ENCODE data around the gene SIGLEC10. TPM values are rescaled to one million over a fixed set of nuclear protein-coding genes. Genes with fewer than 3 reads are reported as not detected.
"Not testable (repeated sequence)": the region's sequence is repeated elsewhere in the genome, so short reads cannot be mapped to it uniquely, and the experiment has no call there.

Gene SIGLEC10, protein sequence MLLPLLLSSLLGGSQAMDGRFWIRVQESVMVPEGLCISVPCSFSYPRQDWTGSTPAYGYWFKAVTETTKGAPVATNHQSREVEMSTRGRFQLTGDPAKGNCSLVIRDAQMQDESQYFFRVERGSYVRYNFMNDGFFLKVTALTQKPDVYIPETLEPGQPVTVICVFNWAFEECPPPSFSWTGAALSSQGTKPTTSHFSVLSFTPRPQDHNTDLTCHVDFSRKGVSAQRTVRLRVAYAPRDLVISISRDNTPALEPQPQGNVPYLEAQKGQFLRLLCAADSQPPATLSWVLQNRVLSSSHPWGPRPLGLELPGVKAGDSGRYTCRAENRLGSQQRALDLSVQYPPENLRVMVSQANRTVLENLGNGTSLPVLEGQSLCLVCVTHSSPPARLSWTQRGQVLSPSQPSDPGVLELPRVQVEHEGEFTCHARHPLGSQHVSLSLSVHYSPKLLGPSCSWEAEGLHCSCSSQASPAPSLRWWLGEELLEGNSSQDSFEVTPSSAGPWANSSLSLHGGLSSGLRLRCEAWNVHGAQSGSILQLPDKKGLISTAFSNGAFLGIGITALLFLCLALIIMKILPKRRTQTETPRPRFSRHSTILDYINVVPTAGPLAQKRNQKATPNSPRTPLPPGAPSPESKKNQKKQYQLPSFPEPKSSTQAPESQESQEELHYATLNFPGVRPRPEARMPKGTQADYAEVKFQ
- total RNA-seq (0.85 TPM), polyA plus RNA-seq (10.6 TPM)

DNA sequence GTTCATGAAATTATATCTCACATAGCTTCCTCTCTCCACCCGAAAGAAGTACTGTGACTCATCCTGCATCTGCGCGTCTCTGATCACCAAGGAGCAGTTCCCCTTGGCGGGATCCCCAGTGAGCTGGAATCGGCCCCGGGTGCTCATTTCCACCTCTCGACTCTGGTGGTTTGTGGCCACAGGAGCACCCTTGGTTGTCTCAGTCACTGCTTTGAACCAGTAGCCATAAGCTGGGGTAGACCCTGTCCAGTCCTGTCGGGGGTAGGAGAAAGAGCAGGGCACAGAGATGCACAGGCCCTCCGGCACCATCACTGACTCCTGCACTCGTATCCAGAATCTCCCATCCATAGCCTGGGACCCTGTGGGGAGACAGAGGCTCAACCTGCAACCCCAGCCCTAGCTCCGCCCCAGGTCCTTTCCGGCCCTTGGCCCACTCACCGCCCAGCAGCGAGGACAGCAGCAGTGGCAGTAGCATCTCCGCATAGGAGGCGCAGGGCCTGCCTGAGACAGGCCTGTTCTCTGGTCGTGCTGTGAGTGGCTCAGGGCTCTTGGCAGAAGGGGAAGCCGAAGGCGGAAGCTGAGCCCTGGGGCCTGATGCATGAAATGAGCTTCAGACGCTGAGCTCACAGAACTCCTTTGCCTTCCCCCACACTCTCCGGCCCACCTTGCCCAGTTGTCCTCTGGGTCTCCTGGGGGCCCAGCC lies at the start of gene SIGLEC10:
TSS of gene SIGLEC10 (minus strand) at position 536 of the 703 bp plus-strand sequence. CDS start at position 475, 61 bp downstream.
- Histone ChIP-seq H3K27ac (ENCODE audit: low read depth) (no peak within 1 kb of the TSS), H3K4me1 (ENCODE audit: insufficient read depth) (no peaks in the 10 kb centered on the region), H3K4me3 (ENCODE audit: low read depth, low read length) (no peak within 1 kb of the TSS), H3K36me3 (ENCODE audit: insufficient read depth) (no peaks in the 10 kb centered on the region)
- no peak for DNase-seq (ENCODE audit: extremely low spot score)
- 54% methylated on average over 21 of the region's 21 CpGs for WGBS

DNA sequence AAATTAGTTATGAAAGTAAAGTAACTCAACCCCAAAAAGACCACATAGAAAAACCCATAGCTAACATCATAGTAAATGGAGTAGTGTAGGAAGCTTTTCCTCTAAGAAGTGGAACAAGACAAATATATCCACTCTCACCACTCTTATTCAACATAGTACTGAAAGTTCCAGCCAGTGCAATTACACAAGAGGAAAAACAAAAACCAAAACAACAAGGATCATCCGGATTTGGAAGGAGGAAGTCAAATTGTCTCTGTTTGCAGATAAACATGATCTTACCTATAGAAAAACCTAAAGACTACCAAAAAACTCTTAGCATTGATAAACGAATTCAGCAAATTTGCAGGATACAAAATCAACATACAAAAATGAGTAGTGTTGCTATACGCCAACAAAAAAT lies 49.3 kb upstream of the SIGLEC10 start:
- Histone ChIP-seq H3K27ac (ENCODE audit: low read depth) (no peak overlapping the region), H3K4me3 (ENCODE audit: low read depth, low read length) (no peak overlapping the region), H3K36me3 (ENCODE audit: insufficient read depth) (no peaks in the 10 kb centered on the region), H3K4me1 (ENCODE audit: insufficient read depth) (no peaks in the 10 kb centered on the region)
- 47% methylated on average over 3 of the region's 3 CpGs for WGBS
- DNase-seq (ENCODE audit: extremely low spot score) = no peak

DNA sequence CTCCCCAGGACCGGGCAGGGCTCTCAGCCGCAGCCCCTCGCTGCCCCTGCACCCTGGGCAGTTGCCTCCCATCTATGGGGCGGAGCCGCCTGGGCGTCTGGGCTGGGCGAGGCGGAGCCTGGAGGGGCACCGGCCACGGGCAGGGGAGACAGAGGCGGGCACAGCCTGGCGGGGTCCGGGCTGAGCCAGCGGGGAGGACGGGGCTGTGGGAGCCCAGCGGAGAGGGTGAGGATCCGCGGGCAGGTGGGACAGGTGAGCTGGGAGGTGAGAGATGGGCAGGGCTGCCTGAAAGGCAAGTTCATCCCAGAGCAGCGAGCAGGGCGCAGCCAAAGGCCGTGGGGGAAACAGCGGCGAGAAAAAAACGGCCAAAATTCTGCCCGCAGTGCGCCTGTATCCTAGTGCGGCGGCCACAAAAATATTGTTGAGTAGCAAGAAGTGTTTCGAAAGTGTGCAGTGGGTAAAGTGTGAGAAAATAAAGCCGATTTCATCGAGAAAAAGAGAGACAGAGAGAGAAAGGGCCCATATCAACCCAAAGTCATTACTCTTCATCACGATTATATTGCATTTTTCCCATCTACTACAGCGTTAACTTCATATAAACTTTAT lies 46.6 kb upstream of the SIGLEC10 start:
- H3K27ac ChIP-seq (ENCODE audit: low read depth); H3K4me3 ChIP-seq (ENCODE audit: low read depth, low read length); DNase-seq (ENCODE audit: extremely low spot score); H3K4me1 ChIP-seq (ENCODE audit: insufficient read depth); H3K36me3 ChIP-seq (ENCODE audit: insufficient read depth): not testable (repeated sequence)
- WGBS = 23% methylated on average over 14 of the region's 33 CpGs

DNA sequence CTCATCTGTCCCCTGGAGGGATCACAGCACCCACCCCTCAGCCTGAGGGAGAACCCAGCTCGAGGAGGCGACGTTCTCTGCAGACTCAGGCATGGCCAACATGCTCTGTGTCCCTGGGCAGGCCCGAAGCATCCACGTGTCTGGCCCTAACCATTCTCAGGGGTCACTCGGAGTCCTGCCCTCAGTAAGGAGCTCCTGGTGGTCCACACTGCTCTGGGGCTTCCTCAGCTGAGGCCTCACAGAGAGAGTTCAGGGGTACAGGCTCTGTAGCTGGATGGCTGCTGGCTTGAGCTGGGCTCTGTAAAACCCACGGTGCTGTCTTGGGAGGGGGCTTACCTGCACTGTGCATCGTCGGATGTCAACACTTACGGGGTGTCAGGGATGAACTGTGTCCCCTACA lies 45.2 kb upstream of the SIGLEC10 start:
- no peak overlapping the region for H3K4me3 ChIP-seq (ENCODE audit: low read depth, low read length)
- no peak for DNase-seq (ENCODE audit: extremely low spot score)
- WGBS = 71% methylated on average over 10 of the region's 10 CpGs
- H3K36me3 ChIP-seq (ENCODE audit: insufficient read depth) = no peaks in the 10 kb centered on the region
- no peaks in the 10 kb centered on the region for H3K4me1 ChIP-seq (ENCODE audit: insufficient read depth)
- H3K27ac ChIP-seq (ENCODE audit: low read depth) = no peak overlapping the region

DNA sequence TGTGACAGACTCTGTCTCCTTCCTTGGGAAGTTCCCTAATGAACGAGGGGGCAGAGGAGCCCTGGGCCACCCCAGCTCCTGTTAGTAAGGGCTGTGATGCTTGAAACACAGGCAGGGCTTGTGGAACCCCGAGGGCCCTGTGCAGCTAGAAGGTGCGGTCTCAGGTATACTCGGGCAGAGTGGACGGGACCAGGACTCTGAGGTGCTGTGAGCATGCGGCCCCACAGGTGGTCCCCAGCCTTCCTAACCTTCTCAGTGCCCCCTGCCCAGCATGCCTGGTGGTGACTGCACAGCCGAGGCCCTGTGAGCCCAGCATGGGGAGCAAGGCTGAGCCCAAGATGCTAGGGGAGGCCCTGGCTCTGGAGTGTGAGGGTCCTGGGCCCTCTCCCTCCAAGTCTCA lies 44.8 kb upstream of the SIGLEC10 start:
- H3K27ac ChIP-seq (ENCODE audit: low read depth) = no peak overlapping the region
- no peak for DNase-seq (ENCODE audit: extremely low spot score)
- WGBS = 79% methylated on average over 7 of the region's 7 CpGs
- H3K4me3 ChIP-seq (ENCODE audit: low read depth, low read length) = no peak overlapping the region
- H3K4me1 ChIP-seq (ENCODE audit: insufficient read depth) = no peaks in the 10 kb centered on the region
- no peaks in the 10 kb centered on the region for H3K36me3 ChIP-seq (ENCODE audit: insufficient read depth)

DNA sequence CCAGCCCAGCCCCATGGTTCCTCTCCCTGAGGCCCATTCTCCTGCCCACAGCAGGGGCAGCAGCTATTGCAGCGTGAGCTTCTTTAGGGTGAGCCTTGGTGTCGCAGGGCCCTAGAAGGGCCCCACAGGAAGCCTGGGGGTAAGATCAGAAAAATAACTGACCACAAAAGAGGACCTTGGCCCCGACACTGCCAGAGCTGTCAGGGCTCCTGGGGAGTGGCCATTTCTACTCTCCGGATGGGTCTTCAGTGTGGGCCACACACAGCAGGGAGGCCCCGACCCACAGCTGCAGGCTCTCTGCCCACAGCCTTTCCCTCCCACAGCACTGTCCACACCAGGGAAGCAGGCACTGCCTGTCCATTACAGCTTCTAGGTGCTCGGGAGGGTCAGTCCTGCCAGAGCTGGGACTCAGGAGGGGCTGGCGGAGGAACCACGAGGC lies 44.3 kb upstream of the SIGLEC10 start:
- 64% methylated on average over 8 of the region's 8 CpGs for WGBS
- no peak for DNase-seq (ENCODE audit: extremely low spot score)
- H3K4me1 ChIP-seq (ENCODE audit: insufficient read depth) = no peaks in the 10 kb centered on the region

DNA sequence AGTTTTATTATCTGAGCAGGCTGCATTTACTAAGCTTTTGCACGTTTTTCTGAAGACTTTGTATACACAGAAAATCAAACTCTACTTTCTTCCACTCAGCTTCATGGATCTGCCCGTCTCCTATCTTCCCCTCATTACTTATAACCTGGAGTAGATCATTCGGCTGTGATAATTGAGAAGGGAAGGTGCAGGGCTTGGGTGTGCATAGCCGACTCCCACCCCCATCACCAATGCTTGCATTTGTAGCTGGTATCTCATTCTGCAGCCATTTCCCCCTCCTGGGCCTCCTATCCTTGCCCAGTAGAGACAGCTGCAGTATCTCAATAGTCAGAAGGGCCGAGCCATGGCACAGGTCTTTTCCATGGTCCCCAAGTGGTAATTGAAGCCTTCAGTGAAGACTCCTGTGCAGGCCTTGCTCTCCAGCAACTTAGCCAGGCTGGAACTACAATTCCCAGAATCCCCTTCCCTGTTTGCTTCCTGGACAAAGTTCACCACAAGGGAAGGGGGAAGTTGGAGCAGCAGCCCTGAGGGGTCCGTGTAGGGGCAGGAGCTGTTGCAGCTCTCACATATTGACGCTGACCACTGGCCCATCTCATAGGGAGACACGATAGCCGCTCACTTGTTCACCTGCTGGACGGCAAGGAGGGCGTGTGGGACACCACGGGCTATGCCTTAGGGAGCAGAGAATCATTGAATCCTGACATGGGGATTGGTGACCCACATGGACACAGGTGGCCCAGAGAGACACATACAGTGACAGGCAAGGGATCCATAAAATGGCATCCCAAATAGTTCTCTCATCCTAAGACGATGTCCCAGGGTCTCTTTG lies 42.9 kb upstream of the SIGLEC10 start:
- H3K27ac ChIP-seq (ENCODE audit: low read depth) = no peak overlapping the region
- WGBS = 55% methylated on average over 13 of the region's 13 CpGs

More for the DNA sequence above, 44.3 kb upstream of the SIGLEC10 start:
- no peaks in the 10 kb centered on the region for H3K36me3 ChIP-seq (ENCODE audit: insufficient read depth)
- H3K27ac ChIP-seq (ENCODE audit: low read depth) = no peak overlapping the region
- H3K4me3 ChIP-seq (ENCODE audit: low read depth, low read length) = no peak overlapping the region

DNA sequence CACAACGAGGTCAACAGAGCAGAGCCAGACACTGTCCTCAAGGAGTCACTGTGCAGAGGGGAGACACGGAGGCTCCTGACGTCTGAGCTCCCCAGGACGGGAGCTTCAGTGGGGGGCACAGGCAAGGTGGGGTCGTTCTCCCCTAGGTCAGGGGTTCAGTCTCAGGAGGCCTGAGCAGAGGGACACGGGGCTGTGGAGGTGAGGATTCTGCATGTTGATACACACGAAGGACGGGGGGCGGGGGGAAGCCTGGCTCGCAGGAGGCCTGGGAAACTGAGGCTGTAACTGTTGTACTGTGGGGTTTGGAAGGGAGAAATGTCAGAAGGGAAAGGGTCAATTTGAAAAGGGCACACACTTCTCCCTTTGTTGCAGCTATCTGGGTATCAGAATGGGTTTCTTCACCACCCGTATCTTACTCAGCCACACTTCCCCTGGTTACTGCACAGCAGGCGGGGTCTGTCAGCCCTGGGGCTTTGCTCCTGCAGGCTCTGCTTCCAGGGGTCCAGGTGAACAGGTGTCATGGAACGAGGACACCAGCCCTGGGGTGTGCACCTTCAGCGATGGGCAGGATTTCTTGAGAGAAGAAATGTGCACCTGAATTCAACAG lies 41.6 kb upstream of the SIGLEC10 start:
- H3K4me3 ChIP-seq (ENCODE audit: low read depth, low read length) = no peak overlapping the region
- no peaks in the 10 kb centered on the region for H3K4me1 ChIP-seq (ENCODE audit: insufficient read depth)
- WGBS = 76% methylated on average over 14 of the region's 14 CpGs
- H3K27ac ChIP-seq (ENCODE audit: low read depth) = no peak overlapping the region
- H3K36me3 ChIP-seq (ENCODE audit: insufficient read depth) = no peaks in the 10 kb centered on the region
- DNase-seq (ENCODE audit: extremely low spot score) = no peak

More for the DNA sequence above, 42.9 kb upstream of the SIGLEC10 start:
- Histone ChIP-seq H3K36me3 (ENCODE audit: insufficient read depth) (no peaks in the 10 kb centered on the region), H3K4me1 (ENCODE audit: insufficient read depth) (no peaks in the 10 kb centered on the region), H3K4me3 (ENCODE audit: low read depth, low read length) (no peak overlapping the region)
- no peak for DNase-seq (ENCODE audit: extremely low spot score)

DNA sequence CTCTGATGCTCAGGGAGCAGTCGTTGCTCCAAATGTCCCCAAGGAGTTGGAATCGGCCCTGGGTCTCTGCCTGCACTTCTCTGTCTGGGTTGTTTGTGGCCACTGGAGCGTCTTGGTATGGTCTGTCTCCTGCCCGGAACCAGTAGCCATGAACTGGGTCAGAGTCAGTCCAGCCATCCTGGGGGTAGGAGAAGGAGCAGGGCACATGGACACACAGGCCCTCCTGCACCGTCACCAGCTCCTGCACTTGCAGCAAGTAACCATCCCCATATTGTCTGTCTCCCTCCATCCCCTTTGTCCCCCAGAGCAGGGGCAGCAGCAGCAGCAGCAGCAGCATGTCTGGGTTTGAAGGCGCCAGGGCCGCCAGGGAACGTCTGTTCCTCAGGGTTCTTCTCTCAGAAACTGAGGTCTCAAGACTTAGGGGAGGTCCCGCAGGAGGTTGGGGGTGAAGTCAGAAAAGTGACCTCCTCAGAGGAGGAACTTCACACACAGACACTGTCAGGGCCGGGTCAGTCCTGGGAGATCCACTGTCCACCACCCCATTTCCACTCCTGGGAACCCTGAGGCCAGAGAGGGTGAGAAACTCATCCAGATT lies 40.7 kb upstream of the SIGLEC10 start, which contains the start of gene SIGLEC8:
TSS of gene SIGLEC8 (minus strand) at position 404 of the 595 bp plus-strand sequence. CDS start at position 337, 67 bp downstream.
- DNase-seq (ENCODE audit: extremely low spot score) = no peak
- Histone ChIP-seq H3K4me3 (ENCODE audit: low read depth, low read length) (no peak within 1 kb of the TSS), H3K36me3 (ENCODE audit: insufficient read depth) (no peaks in the 10 kb centered on the region), H3K4me1 (ENCODE audit: insufficient read depth) (no peaks in the 10 kb centered on the region), H3K27ac (ENCODE audit: low read depth) (no peak within 1 kb of the TSS)
- WGBS = 62% methylated on average over 10 of the region's 10 CpGs

DNA sequence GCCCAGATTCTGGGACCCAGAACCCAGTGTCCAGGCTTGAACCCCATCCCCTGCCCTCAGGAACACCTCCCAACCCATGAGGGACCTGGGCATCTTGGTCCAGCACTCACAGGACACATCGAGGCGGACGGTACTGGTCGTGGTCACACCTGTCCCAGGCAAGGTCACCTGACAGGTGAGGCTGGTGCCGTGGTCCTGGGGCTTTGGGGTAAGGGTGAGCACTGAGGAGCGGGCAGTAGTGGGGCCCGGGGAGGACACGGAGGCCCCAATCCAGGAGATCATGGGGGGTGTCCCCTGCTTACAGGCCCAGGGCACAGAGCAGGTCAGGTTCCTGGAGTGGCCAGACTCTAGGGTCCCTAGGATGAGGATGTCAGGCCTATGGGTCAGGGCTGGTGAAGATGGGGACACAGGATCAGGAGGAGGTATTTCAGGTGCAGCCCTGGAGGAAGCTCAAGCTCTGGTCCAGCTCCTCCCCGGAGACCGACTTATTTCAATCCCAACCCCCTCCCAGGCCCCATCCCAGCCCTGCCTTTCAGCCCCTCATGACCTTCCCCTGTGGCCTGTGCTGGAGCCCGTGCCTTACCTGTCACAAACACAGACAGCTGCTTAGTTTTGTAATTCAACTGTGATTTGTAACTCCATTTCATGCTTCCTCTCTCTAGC lies 40.0 kb upstream of the SIGLEC10 start:
- no peaks in the 10 kb centered on the region for H3K36me3 ChIP-seq (ENCODE audit: insufficient read depth)
- no peak overlapping the region for H3K27ac ChIP-seq (ENCODE audit: low read depth)
- no peak overlapping the region for H3K4me3 ChIP-seq (ENCODE audit: low read depth, low read length)
- WGBS = 78% methylated on average over 11 of the region's 11 CpGs
- no peaks in the 10 kb centered on the region for H3K4me1 ChIP-seq (ENCODE audit: insufficient read depth)
- no peak for DNase-seq (ENCODE audit: extremely low spot score)

DNA sequence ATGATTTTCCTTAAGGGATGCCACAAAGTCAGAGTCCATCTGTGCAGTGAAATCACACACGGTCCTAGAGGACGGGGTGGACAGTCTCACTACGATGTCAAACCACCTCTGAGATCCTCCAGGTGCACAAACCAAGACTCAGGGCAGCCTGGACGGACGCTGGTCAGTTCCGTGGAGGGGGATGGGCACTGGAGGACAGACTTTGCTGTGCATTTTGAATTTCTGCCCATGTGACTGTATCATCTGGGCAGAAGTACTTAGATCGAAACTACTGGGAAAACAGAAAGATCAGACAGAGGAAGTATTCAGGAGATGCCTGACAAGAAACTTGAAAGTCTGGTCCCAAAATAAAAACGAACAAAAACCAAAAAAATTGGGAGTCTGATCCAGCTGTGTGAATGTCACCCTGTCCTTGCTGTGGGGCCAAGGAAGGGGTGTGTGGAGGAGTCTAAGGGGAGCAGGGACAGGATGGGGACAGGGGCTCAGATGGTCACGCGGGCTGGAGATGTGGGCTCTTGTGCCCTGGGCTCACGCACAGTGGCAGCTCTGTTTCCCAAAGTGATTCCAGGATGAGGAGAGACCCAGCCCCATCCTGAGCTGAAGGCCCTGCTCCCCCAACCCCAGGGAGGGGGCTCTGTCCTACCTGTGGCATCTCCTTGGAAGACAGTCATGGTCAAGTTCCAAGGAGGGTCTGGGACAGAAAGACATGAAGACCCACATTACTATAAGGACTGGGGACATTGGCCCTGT lies 39.3 kb upstream of the SIGLEC10 start:
- Histone ChIP-seq H3K4me1 (ENCODE audit: insufficient read depth) (no peaks in the 10 kb centered on the region), H3K27ac (ENCODE audit: low read depth) (no peak overlapping the region), H3K4me3 (ENCODE audit: low read depth, low read length) (no peak overlapping the region), H3K36me3 (ENCODE audit: insufficient read depth) (no peaks in the 10 kb centered on the region)
- 68% methylated on average over 11 of the region's 11 CpGs for WGBS
- DNase-seq (ENCODE audit: extremely low spot score) = no peak

Data from urinary bladder (tissue), 4 donors.